GM12878 (cell line): ENCODE measurements around the gene MIGA2. TPM values are rescaled to one million over a fixed set of nuclear protein-coding genes. Genes with fewer than 3 reads are reported as not detected.

Experiments used
- ATAC-seq: fragments of 200-7000 bp; cut with Tn5 transposase; 3 replicates; pipeline ENCODE4 v1.9.1; 2020; ENCODE audit warnings: mild to moderate bottlenecking, moderate library complexity
- BruUV-seq: library from RNA; stranded (reverse); fragments of 400-500 nt; replicated peaks from 2 replicates; lab custom pipeline; 2021; lab: Mats Ljungman, UMichigan
- CTCF ChIA-PET: fragments of 300-600 bp; sonication (Branson Sonifier 250); formaldehyde crosslinking; extraction: SDS; loops from one replicate; lab custom pipeline; 2021; ENCODE audit warnings: inconsistent platforms; lab: Yijun Ruan, JAX
- POLR2A ChIA-PET: fragments of 350-600 bp; formaldehyde crosslinking; extraction: SDS; loops from one replicate; lab custom pipeline; 2021; ENCODE audit warnings: inconsistent platforms; lab: Charles Lee
- RAD21 ChIA-PET: fragments of 300-600 bp; sonication (Branson Sonifier 250); formaldehyde crosslinking; loops from one replicate; lab custom pipeline; 2023; ENCODE audit warnings: antibody characterized with exemption; ENCODE audit not compliant: unreplicated experiment; lab: Charles Lee
- SMC1A ChIA-PET: fragments of 300-600 bp; sonication (Branson Sonifier 250); formaldehyde crosslinking; loops from one replicate; lab custom pipeline; 2023; ENCODE audit not compliant: unreplicated experiment, uncharacterized antibody; lab: Charles Lee
- DNase-seq: peaks from one replicate; pipeline ENCODE4 v3.0.0-alpha.2; 2011; ENCODE audit warnings: low read depth, low spot score
- FAIRE-seq: peaks from 3 replicates; lab custom pipeline; 2011; peaks lifted over from hg19 to GRCh38; lab: Jason Lieb, UNC
- H2AFZ ChIP-seq: 2 replicates; pipeline ENCODE4 v1.6.0; 2011; ENCODE audit warnings: low read depth, low read length, control low read depth; ENCODE audit not compliant: control insufficient read depth
- H3K27ac ChIP-seq: 2 replicates; pipeline ENCODE4 v1.5.1; 2011; ENCODE audit warnings: control low read depth; ENCODE audit not compliant: control insufficient read depth, insufficient read depth
- H3K27me3 ChIP-seq, 2 experiments: replicated peaks in 1 of 2; 2 replicates each; pipeline versions ENCODE4 v1.6.0 to v1.6.1; 2011; ENCODE audit warnings: low read length in 1 of 2; ENCODE audit not compliant: control insufficient read depth in 2 of 2, insufficient read depth in 2 of 2
- H3K36me3 ChIP-seq, 2 experiments: 2 replicates each; pipeline ENCODE4 v1.5.1; 2011; ENCODE audit warnings: low read length in 1 of 2; ENCODE audit not compliant: control insufficient read depth in 2 of 2, insufficient read depth in 2 of 2
- H3K4me1 ChIP-seq: 2 replicates; pipeline ENCODE4 v1.6.1; 2011; ENCODE audit warnings: mild to moderate bottlenecking, low read length, moderate library complexity, mixed read lengths; ENCODE audit not compliant: control insufficient read depth, insufficient read depth
- H3K4me2 ChIP-seq: 2 replicates; pipeline ENCODE4 v1.6.0; 2011; ENCODE audit warnings: control low read depth; ENCODE audit not compliant: control insufficient read depth, insufficient read depth
- H3K4me3 ChIP-seq: fragments of 200-600 bp; sonication (generic); 2 replicates; pipeline ENCODE4 v1.5.1; 2016
- H3K79me2 ChIP-seq: 2 replicates; pipeline ENCODE4 v1.6.0; 2011; ENCODE audit warnings: low read length; ENCODE audit not compliant: control insufficient read depth, insufficient read depth
- H3K9ac ChIP-seq: 2 replicates; pipeline ENCODE4 v1.8.0; 2011; ENCODE audit warnings: low read length, control low read depth, mixed read lengths; ENCODE audit not compliant: control insufficient read depth, insufficient read depth
- H3K9me3 ChIP-seq: replicated peaks from 3 replicates; pipeline ENCODE4 v1.5.1; 2011; ENCODE audit warnings: mild to moderate bottlenecking, low read length; ENCODE audit not compliant: control insufficient read depth, insufficient read depth
- H4K20me1 ChIP-seq: 2 replicates; pipeline ENCODE4 v1.6.0; 2011; ENCODE audit not compliant: control insufficient read depth, insufficient read depth
- ASH2L ChIP-seq: fragments of 300-600, 200-600 bp; sonication (generic); IDR thresholded peaks from 2 replicates; pipeline ENCODE4 v1.6.1; 2017; ENCODE audit warnings: low read depth, mild to moderate bottlenecking, borderline replicate concordance
- BCL11A ChIP-seq: IDR thresholded peaks from 2 replicates; pipeline ENCODE4 v1.6.1; 2011; ENCODE audit warnings: low read depth, low read length
- EED ChIP-seq: sonication (generic); IDR thresholded peaks from 2 replicates; pipeline ENCODE4 v1.6.1; 2016; ENCODE audit warnings: antibody characterized with exemption, low read depth
- GATAD2B ChIP-seq: fragments of 450-650 bp; conservative IDR thresholded peaks from 2 replicates; pipeline ENCODE4 v1.6.1; 2017; ENCODE audit warnings: low read depth, mild to moderate bottlenecking, moderate library complexity
- IRF3 ChIP-seq: fragments of 450-650 bp; IDR thresholded peaks from 2 replicates; pipeline ENCODE4 v1.6.1; 2014; ENCODE audit warnings: mild to moderate bottlenecking
- MTA3 ChIP-seq: IDR thresholded peaks from 2 replicates; pipeline ENCODE4 v1.6.1; 2012; ENCODE audit warnings: low read length, inconsistent platforms, borderline replicate concordance
- NR2C1 ChIP-seq: fragments of 450-650 bp; IDR thresholded peaks from 2 replicates; pipeline ENCODE4 v1.6.1; 2017; ENCODE audit warnings: antibody characterized with exemption, mild to moderate bottlenecking, moderate library complexity
- PML ChIP-seq: IDR thresholded peaks from 2 replicates; pipeline ENCODE4 v1.6.1; 2012; ENCODE audit warnings: low read length, inconsistent platforms
- POLR2AphosphoS2 ChIP-seq: IDR thresholded peaks from 2 replicates; pipeline ENCODE4 v1.6.1; 2011; ENCODE audit warnings: low read depth, mild to moderate bottlenecking, low read length, improper control_type of control experiment, moderate library complexity
- RCOR1 ChIP-seq: conservative IDR thresholded peaks from 2 replicates; pipeline ENCODE4 v1.6.1; 2012; ENCODE audit warnings: low read depth, low read length, improper control_type of control experiment
- STAT3 ChIP-seq: IDR thresholded peaks from 2 replicates; pipeline ENCODE4 v1.6.1; 2011; ENCODE audit warnings: low read depth, low read length, improper control_type of control experiment
- WRNIP1 ChIP-seq: IDR thresholded peaks from 2 replicates; pipeline ENCODE4 v1.6.1; 2011; ENCODE audit warnings: low read depth, low read length, improper control_type of control experiment, borderline replicate concordance
- WGBS: methylation state at CpG from one replicate; pipeline ENCODE4 v1.1.6; 2016; ENCODE audit warnings: low lambda C conversion rate; ENCODE audit not compliant: insufficient replicate concordance, insufficient coverage; ENCODE audit errors: missing lambda C conversion rate; 5-methylcytosine and 5-hydroxymethylcytosine counted together
- in situ Hi-C: fragments of 300-500 bp; cut with MboI; formaldehyde crosslinking; loops from 9 replicates; pipeline ENCODE4 v1.14.3; 2018; ENCODE audit warnings: mixed read lengths
- intact Hi-C: fragments of 100-400 bp; cut with micrococcal nuclease; formaldehyde crosslinking; loops from one replicate; pipeline ENCODE4 v1.14.2; 2022; ENCODE audit not compliant: unreplicated experiment
- polyA plus RNA-seq, 11 experiments: library from polyadenylated mRNA; depleted of rRNA in 4 of 11; unstranded in 6 of 11; stranded (reverse) in 5 of 11; fragments of >200 nt; fragmentation: Nextera tagmentation in 4 of 11; fragmentation: Illumina TruSeq in 1 of 11; extraction: Ambion mirVana in 4 of 11; extraction: Trizol in 1 of 11; gene quantifications; 1 replicate in 1 of 11; 2 replicates in 10 of 11; pipeline versions ENCODE4 v1.2.1 to v1.2.3, GENCODE V29; 2011 to 2016; ENCODE audit warnings: inconsistent platforms in 2 of 11, missing spikeins in 2 of 11, low read depth in 1 of 11
- total RNA-seq, 4 experiments: library from RNA; depleted of rRNA in 3 of 4; stranded (reverse); fragments of >200 nt in 3 of 4; fragmentation: Illumina TruSeq in 1 of 4; extraction: Trizol in 1 of 4; gene quantifications; 2 replicates each; pipeline versions ENCODE4 v1.2.1 to v1.2.3, GENCODE V29; 2013 to 2021
- TF ChIP-seq, protein P1 (sequence below): fragments of 450-650 bp; formaldehyde crosslinking; IDR thresholded peaks from 2 replicates; pipeline ENCODE4 v1.4.0; 2022; ENCODE audit warnings: mild to moderate bottlenecking, moderate library complexity
- TF ChIP-seq, protein P2 (sequence below): IDR thresholded peaks from 2 replicates; pipeline ENCODE4 v1.6.1; 2012; ENCODE audit warnings: low read depth, low read length, improper control_type of control experiment

The MIGA2 gene
- total and polyA plus RNA-seq, 10 of the 15 experiments (the other 5 are each of a cell fraction or from before 2014, with no cell fraction given) = 0.14 to 31.0 (median 12.7) TPM

DNA sequence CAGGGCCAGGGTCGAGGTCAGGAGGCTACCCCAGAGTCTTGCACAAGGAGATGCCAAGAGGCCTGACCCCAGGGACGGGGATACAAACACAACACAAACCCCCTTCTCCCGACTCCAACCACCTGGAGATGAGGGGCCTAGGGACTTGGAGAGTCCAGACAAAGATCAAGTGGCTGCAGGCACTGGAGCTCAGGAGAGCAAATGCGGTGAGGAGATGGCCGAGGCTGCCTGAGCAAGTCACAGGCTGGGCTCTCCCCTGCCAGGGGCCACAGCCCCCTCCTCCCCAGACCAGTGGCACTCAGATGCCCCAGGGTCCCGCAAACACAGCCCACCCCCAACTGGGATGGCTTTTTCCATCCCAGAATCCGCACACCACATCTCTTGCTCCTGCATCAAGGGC is 24.1 kb upstream of the MIGA2 start:
- intact Hi-C loops = no loop called here
- ATAC-seq (no peak), FAIRE-seq (no peak)

DNA sequence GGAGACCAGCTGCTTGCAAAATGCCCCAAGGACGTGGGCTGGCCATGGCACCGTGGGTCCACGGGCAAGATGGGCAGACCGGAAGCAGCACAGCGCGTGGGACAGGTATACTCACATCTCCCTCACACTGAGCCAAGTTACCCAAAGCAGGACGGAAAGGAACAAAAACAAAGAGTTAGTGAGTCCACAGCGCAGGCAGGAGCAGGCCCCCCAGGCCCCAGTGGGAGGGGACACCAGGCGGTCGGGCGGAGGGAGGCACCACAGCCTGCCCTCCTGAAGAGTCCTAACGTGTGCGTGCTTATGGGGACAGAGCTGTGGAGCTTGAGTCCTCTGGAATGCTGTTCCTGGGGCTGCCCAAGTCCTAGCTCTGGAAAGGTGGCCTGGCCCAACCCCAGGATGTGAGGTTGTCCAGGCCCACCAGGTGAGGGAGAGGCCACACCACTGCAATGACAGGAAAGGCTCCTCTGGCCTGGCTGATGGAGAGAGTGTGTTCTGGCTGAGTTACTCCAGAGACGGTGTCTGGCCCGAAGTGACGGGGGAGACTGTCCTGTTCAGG is 23.5 kb upstream of the MIGA2 start:
- Histone ChIP-seq H3K79me2 (no peaks in the 10 kb centered on the region), H4K20me1 (no peaks in the 10 kb centered on the region), H3K9ac (no peak overlapping the region), H3K4me3 (no peak overlapping the region), H3K4me1 (no peaks in the 10 kb centered on the region), H2AFZ (no peak overlapping the region)
- ChIA-PET CTCF (interaction anchor here (1.1 kb wide), 1 partner anchor 10 kb away, joined by 3 read pairs; no protein-coding TSS in a partner anchor), POLR2A (no interaction called here), SMC1A (no interaction called here)
- no peak for ATAC-seq
- no TSS peak for BruUV-seq
- 91% methylated on average over 16 of the region's 16 CpGs for WGBS
- in situ Hi-C loops = no loop called here
- TF ChIP-seq GATAD2B (no peak), EED (no peak), WRNIP1 (no peak), RCOR1 (no peak), PML (no peak), NR2C1 (no peak), ASH2L (no peak), IRF3 (no peak), POLR2AphosphoS2 (no peak)
- TF ChIP-seq, protein P1, sequence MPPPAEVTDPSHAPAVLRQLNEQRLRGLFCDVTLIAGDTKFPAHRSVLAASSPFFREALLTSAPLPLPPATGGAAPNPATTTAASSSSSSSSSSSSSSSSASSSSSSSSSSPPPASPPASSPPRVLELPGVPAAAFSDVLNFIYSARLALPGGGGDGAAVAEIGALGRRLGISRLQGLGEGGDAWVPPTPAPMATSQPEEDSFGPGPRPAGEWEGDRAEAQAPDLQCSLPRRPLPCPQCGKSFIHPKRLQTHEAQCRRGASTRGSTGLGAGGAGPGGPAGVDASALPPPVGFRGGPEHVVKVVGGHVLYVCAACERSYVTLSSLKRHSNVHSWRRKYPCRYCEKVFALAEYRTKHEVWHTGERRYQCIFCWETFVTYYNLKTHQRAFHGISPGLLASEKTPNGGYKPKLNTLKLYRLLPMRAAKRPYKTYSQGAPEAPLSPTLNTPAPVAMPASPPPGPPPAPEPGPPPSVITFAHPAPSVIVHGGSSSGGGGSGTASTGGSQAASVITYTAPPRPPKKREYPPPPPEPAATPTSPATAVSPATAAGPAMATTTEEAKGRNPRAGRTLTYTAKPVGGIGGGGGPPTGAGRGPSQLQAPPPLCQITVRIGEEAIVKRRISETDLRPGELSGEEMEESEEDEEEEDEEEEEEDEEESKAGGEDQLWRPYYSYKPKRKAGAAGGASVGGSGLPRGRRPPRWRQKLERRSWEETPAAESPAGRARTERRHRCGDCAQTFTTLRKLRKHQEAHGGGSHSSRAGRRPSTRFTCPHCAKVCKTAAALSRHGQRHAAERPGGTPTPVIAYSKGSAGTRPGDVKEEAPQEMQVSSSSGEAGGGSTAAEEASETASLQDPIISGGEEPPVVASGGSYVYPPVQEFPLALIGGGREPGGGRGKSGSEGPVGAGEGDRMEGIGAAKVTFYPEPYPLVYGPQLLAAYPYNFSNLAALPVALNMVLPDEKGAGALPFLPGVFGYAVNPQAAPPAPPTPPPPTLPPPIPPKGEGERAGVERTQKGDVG (CRISPR knock-in tag) = no peak
- TF ChIP-seq, protein P2, sequence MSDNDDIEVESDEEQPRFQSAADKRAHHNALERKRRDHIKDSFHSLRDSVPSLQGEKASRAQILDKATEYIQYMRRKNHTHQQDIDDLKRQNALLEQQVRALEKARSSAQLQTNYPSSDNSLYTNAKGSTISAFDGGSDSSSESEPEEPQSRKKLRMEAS = no peak
- TF ChIP-seq, all 136 proteins: peak for 0
- Histone ChIP-seq H3K4me2 (no peak overlapping the region), H3K27me3 (no peaks in the 10 kb centered on the region), H3K9me3 (no peaks in the 10 kb centered on the region), H3K36me3 (peaks cover 0 to 9% of the 10 kb centered on the region in 2 experiments), H3K27ac (no peak overlapping the region)
- FAIRE-seq = no peak
- intact Hi-C loops = no loop called here
- RAD21 ChIA-PET = no interaction called here
- DNase-seq = no peak

More for the DNA sequence above, 24.1 kb upstream of the MIGA2 start:
- ChIA-PET POLR2A (no interaction called here), SMC1A (no interaction called here), RAD21 (no interaction called here), CTCF (interaction anchor here (0.5 kb wide), 1 partner anchor 9 kb away, joined by 3 read pairs; no protein-coding TSS in a partner anchor)
- H3K4me2 ChIP-seq = no peak overlapping the region
- H3K9ac ChIP-seq = no peak overlapping the region
- H3K36me3 ChIP-seq = peaks cover 5 to 14% of the 10 kb centered on the region in 2 experiments
- DNase-seq = no peak
- H2AFZ ChIP-seq = no peak overlapping the region
- no peaks in the 10 kb centered on the region for H3K4me1 ChIP-seq
- H3K79me2 ChIP-seq = no peaks in the 10 kb centered on the region
- no peaks in the 10 kb centered on the region for H4K20me1 ChIP-seq
- no peaks in the 10 kb centered on the region for H3K9me3 ChIP-seq
- H3K27me3 ChIP-seq = no peaks in the 10 kb centered on the region
- WGBS = 77% methylated on average over 7 of the region's 7 CpGs
- no peak for TF ChIP-seq STAT3
- TF ChIP-seq, protein P2 = no peak
- no peak for TF ChIP-seq MTA3
- TF ChIP-seq BCL11A = no peak
- H3K4me3 ChIP-seq = no peak overlapping the region
- in situ Hi-C loops = no loop called here
- H3K27ac ChIP-seq = no peak overlapping the region
- BruUV-seq = no TSS peak
